Stimulated activated CD4-positive, alpha-beta T cell treated with anti-CD3 and anti-CD28 coated beads, TNF-alpha, amount 100 ng/mL, for 48 hours (primary cell): ENCODE data around the gene XRCC3.
"Not testable (repeated sequence)": the region's sequence is repeated elsewhere in the genome, so short reads cannot be mapped to it uniquely, and the experiment has no call there.

ENCODE experiments used
- DNase-seq, 3 donors: peaks; one replicate each; pipeline ENCODE4 v3.0.0-alpha.2; 2020; ENCODE audit warnings: low read depth in 3 of 3

The XRCC3 gene

DNA sequence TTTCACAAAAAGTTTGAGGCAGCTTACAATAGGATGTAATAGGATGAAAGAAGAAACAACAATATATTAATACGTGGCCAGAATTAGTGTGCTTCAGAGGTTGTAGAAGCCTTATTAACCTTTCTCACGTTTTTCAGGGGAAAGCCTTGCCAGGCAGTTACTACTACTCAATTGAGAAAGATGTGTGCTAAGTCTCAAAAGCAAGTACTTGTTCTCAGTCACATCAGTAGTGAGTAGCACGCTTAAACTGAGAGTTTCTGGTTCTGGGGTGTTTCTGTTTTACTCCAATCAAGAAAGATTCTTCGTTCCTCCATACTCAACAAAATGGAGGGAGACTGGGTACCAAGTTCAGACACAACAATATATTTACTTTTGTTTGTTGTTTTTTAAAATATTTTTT is 47.6 kb downstream of the XRCC3 start:
- no peak for DNase-seq

DNA sequence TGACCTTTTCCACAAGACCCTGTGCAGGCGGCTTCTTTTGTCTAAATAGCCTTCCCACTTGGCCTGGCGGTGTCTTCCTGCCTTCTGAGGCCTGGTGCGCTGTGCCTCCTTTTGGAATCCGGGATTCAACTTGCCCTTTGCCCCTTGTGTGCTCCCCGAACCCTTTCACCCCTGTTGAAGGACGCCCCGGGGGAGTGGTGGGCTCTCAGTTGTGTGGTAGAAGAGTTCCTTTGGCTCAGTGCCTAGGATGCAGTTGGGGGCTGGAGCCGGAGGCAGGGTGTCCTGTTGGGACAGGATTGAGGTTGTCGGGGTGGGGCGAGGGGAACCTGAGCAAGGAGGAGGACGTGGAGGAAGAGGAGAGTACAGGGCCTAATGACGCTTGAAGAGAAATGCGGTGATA is 51.7 kb downstream of the XRCC3 start:
- DNase-seq = no peak

DNA sequence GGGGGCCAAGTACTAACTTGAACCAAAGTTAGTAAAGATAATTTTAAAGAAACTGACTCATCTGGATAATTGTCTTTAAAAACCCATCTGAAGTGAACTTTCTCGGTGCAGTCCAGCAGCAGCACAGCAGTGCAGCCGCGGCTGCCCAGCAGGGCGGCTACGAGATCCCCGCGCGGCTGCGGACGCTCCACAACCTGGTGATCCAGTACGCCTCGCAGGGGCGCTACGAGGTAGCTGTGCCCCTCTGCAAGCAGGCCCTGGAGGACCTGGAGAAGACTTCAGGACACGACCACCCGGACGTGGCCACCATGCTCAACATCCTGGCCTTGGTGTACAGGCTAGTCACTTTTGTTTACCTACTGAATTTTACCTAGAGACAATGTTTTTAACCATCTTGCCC is 52.7 kb downstream of the XRCC3 start:
- DNase-seq = no peak

DNA sequence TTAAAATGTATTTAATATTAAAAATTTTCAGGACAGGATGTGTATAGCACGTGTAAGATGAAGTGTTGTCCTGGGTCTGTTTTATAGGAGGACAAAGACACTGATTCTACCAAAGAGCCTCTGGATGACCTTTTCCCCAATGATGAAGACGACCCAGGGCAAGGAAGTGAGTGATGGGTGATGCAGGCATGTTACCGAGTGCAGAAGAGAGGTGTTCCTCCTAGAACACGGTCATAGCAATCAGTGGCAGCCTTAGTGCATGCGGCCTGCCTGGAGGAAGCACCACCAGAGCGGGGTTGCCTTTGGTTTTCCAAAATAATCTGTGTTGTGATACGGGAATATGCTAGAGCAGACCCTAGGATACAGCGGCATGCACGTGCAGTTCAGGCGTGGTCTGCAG is 53.2 kb downstream of the XRCC3 start:
- no peak for DNase-seq

DNA sequence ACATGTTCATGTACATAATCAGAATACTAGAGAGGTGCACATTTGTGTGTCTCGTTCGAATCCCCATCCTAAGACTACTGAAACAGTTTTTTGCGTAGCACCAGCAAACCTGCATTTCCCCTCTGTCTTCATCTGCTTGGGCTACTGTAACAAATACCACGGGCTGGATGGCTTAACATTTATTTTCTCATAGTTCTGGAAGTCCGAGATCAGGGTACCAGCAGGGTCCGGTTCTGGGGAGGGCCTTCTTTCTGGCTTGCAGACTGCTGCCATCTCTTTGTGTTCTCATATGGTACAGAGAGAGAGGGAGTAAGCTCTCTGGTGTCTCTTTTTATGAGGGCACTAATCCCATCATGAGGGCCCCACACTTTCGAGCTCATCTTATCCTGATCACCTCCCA is 55.6 kb downstream of the XRCC3 start:
- no peak for DNase-seq

DNA sequence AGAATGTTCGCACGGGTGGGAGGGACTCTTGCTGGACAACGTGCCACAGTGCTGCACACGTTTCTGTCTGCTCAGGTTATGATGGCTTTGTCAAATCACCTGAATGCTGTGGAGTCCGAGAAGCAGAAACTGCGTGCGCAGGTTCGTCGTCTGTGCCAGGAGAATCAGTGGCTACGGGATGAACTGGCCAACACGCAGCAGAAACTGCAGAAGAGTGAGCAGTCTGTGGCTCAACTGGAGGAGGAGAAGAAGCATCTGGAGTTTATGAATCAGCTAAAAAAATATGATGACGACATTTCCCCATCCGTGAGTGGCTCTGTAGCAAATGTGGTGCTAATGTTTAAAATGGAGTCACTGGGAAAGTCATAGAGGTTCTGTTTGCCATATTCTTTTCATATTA is 57.8 kb downstream of the XRCC3 start:
- no peak for DNase-seq

DNA sequence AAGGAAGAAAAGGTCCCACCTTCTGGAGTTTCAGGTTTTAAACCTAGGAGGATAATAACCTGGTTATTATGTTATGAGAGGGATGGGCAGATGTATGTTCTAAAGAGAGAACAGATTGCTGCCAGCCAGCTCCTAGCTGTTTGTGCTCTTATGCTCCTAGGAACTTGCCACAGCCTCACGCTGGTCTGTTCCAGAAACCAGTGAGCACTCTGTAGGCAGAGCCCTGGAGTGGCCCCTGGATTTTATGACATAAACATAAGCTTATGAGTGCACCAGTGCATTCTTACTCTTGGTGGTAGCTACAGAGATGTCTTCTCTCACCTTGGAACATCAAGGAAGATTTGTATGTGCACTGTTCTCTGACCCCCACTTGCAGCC is 58.5 kb downstream of the XRCC3 start:
- no peak for DNase-seq

DNA sequence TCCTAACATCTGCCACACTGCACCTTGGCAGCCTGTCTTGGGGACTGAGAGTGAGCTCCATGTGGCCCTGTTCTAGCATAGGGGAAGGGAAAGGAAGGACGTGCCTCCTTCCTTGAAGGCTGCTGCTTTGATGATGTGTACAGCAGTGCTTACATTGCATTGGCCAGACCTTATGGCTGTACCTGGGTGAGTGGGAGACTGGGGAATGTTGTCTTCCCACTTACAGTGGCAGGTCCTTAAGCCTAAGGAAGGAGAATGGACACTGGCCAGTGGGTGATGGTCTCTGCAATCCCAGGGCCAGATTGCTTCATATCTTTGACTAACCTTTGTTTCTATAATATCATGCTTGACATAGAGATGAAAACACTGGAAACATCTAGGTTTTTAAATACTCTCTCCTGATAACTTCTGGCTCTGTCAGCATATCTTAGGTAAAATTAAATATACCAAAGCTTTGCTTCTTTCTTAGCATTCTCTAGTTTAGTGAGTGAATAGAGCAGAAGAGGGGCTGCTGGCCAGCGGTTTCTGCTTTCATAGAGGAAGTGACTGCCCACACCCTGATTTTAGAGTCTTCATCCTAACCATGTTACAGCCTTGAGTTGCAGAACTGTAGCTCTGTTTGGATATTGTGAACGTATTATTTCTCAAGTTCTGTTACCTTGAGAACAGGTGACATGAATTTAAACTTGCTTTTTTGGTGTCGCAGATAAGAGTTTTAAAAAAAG is 59.1 kb downstream of the XRCC3 start:
- DNase-seq = no peak

DNA sequence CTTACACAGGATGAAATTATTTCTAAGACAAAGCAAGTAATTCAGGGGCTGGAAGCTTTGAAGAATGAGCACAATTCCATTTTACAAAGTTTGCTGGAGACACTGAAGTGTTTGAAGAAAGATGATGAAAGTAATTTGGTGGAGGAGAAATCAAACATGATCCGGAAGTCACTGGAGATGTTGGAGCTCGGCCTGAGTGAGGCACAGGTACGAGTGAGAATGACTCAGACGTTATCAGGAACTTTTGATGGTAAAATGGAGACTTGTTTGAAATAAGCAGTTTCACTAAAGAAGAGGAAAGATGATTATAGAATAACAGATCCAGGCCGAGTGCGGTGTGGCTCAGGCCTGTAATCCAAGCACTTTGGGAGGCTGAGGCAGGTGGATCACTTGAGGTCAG is 60.6 kb downstream of the XRCC3 start:
- no peak for DNase-seq

DNA sequence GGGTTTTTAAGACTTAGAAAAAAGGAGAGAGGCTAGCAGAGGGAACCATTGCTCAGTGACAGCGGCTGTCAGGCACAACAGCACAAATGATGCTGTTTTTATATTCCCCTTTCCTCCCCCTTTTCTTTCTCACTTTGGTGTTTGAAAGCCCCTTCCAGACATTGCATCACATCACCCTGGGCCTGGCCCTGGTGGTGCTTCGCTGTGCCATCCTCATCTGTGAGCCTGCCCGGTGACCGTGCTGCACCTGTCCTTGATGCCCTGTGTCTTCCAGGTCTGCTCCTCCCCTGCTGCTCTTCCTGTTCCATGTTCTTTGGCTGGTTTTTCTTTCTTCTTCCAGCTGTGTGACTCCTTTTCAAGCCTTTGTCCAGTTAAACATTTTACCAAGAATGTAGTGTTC is 61.4 kb downstream of the XRCC3 start:
- no peak for DNase-seq

DNA sequence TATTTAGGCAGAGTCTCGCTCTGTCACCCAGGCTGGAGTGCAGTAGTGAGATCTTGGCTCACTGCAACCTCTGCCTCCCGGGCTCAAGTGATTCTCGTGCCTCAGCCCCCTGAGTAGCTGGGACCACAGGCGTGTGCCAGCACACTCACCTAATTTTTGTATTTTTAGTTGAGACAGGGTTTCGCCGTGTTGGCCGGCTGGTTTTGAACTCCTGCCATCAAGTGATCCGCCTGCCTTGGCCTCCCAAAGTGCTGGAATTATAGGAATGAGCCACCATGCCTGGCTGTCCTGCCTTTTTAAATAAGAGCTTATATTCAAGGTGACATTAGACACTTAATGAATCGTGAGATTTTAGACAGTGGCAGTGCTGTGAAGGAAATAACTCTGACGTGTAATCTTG is 61.9 kb downstream of the XRCC3 start:
- not testable (repeated sequence) for DNase-seq

DNA sequence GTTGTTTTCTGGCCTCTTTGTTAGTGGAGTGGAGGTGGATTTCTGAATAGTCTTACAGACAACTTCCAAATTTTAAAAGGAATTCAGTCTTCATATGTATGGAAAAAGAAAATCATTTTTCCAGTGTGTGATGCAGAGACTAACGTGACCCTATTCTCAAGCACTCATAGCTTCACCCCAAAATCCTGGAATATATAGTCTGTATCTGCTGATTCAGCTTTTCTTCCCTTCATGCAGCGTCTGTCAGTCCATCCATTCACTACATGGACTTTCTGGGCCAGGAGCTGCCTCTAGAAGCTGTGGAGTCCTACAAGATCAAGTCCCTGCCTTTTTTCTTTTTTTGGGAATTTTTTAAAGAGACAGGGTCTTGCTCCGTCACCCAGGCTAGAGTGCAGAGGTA is 62.4 kb downstream of the XRCC3 start:
- DNase-seq = no peak

DNA sequence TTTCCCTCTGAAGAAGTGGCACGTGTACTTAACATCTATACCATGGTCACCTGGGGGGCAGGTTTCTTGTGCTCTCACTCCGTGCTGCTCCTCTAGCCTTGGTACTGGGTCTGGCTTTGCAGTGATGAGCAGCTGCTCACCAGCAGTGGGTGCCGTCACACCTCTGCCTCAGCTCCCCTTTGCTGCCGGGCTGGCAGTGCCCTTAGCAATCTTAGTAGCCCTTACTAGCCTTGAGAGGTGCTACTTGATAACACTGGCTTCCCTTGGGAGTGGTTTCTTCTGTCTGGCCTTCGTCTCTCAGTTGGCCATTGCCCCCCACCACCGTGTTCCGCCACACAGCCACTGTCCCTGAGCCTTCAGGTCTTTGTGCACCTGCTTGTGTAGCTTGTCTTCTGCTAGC is 63.7 kb downstream of the XRCC3 start:
- no peak for DNase-seq

DNA sequence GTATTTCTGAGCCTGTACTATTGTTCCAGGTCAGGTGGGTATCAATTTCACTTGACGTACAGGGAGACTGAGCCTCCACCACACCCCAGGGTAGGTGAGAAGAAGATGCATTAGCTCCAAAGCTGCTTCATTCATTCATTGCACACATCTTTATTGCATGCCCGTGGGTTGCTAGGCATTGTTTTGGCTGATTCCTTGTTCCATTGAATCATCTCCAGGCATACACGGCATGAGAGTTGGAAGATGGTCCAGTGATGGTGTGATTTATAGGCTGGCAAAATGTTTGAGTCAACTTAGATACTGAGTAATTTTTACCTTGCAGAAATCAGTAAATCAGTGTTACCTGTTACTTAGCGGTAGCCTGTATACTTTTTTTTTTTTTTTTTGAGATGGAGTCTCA is 65.0 kb downstream of the XRCC3 start:
- no peak for DNase-seq

DNA sequence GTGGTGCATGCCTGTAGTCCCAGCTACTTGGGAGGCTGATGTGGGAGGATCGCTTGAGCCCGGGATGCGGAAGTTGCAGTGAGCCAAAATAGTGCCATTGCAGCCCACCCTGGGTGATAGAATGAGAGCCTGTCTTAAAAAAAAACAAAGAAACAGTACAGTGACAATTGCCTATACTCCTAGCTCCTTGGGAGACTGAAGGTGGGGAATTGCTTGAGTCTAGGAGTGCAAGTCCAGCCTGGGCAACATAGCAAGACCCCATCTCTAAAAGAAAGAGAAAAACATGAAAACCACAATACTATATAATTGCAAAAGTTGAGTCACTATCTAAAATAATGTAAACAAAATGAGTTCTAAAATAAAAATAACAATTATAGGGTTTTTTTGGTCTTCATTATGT is 66.2 kb downstream of the XRCC3 start:
- no peak for DNase-seq
